ENCODE measurements around the gene CBX7. TPM values are rescaled to one million over a fixed set of nuclear protein-coding genes. Genes with fewer than 3 reads are reported as not detected.

CBX7 gene
- total and polyA plus RNA-seq, 2 of the 4 experiments (the other 2 are of a cell fraction): 0.90 to 3.6 TPM

GRCh38 chr22:39084666-39085065 lies 67.8 kb downstream of the CBX7 start:
- ChIA-PET CTCF (no interaction called here), POLR2A (ENCODE audit: unreplicated experiment) (no interaction called here)
- Histone ChIP-seq H3K56ac (ENCODE audit: extremely low read depth, insufficient read depth, low read length) (no peak overlapping the region), H4K20me1 (ENCODE audit: insufficient read depth, low read length) (no peaks in the 10 kb centered on the region), H3K23ac (ENCODE audit: low read depth, low read length) (no peak overlapping the region), H2BK15ac (ENCODE audit: low read depth, low read length) (no peak overlapping the region), H2BK20ac (ENCODE audit: low read depth, low read length) (no peak overlapping the region), H3K36me3 (ENCODE audit: control insufficient read depth, insufficient read depth, low read length) (no peaks in the 10 kb centered on the region; the same call in 1 of the 2 replicates), H4K5ac (ENCODE audit: low read depth, low read length) (no peak overlapping the region), H3K27ac (ENCODE audit: insufficient read depth, low read length) (no peak overlapping the region), H3K4me1 (ENCODE audit: control insufficient read depth, insufficient read depth, low read length) (peaks cover 3% of the 10 kb centered on the region; the same call in 1 of the 2 replicates), H2AK5ac (ENCODE audit: low read depth, low read length) (no peak overlapping the region), H3K27me3 (ENCODE audit: control insufficient read depth, insufficient read depth, low read length) (peaks cover 9% of the 10 kb centered on the region; the same call in 1 of the 2 replicates), H2BK5ac (ENCODE audit: low read depth, low read length, poor library complexity, severe bottlenecking) (no peak overlapping the region), H3K4me3 (ENCODE audit: insufficient read depth, low read depth, low read length) (no peak overlapping the region), H3K79me1 (ENCODE audit: low read depth in 1 of 2, low read length in 2 of 2) (no peaks in the 10 kb centered on the region), H2BK120ac (ENCODE audit: low read depth, low read length) (no peak overlapping the region), H3K9me1 (ENCODE audit: insufficient read depth, low read length) (no peaks in the 10 kb centered on the region), H3K9me3 (ENCODE audit: control insufficient read depth, insufficient read depth, low read length) (no peaks in the 10 kb centered on the region), H3K4ac (ENCODE audit: low read depth, low read length) (no peak overlapping the region), H2AFZ (replicated peaks; ENCODE audit: low read length, poor library complexity) (no peak overlapping the region), H4K8ac (ENCODE audit: low read depth in 2 of 2, low read length in 2 of 2) (no peak overlapping the region), H3K4me2 (ENCODE audit: low read depth, low read length) (no peak overlapping the region), H4K91ac (ENCODE audit: insufficient read depth, low read depth, low read length) (no peak overlapping the region), H3K9ac (ENCODE audit: low read depth, low read length) (no peak overlapping the region), H3K14ac (replicated peaks; ENCODE audit: low read depth, low read length) (no peak overlapping the region), H3K18ac (ENCODE audit: low read depth, low read length) (no peak overlapping the region), H2AK9ac (replicated peaks; ENCODE audit: low read depth, low read length, poor library complexity) (no peak overlapping the region)
- in situ Hi-C loops (cut with MboI; ENCODE audit: low sequenced_read_pairs) (no loop called here), intact Hi-C loops (cut with micrococcal nuclease) (no loop called here), dilution Hi-C loops (cut with HindIII; ENCODE audit: low sequenced_read_pairs, unreplicated experiment) (no loop called here)
- DNase-seq (no peak), ATAC-seq (ENCODE audit: low read depth) (no peak)
- no TSS peak for BruUV-seq (replicated peaks)
- 94% methylated on average over 4 of the region's 8 CpGs; no CpG with 5 or more reads in 1 of the 2 experiments for WGBS, 2 experiments (ENCODE audit: extremely low coverage in 2 of 2, insufficient read length in 1 of 2)
- TF ChIP-seq ELK1 (IDR thresholded peaks at IDR 0.05; ENCODE audit: borderline replicate concordance, low read depth, low read length): no peak
- TF ChIP-seq SMC3 (IDR thresholded peaks at IDR 0.05; ENCODE audit: low read depth, low read length): no peak
- no peak for TF ChIP-seq FOS (IDR thresholded peaks at IDR 0.05; ENCODE audit: low read depth, low read length)

Measured in IMR-90 (cell line).